ENCODE measurements around the gene PTMA. TPM values are rescaled to one million over a fixed set of nuclear protein-coding genes. Genes with fewer than 3 reads are reported as not detected.

Gene PTMA
- total and polyA plus RNA-seq, 2 of the 4 experiments (the other 2 are of a cell fraction): 380 to 742 TPM

GRCh38 chr2:231720987-231721966 is 13.0 kb downstream of the PTMA start:
- H3K4me2 ChIP-seq (ENCODE audit: low read depth, low read length): no peak overlapping the region
- no peak overlapping the region for H4K5ac ChIP-seq (ENCODE audit: low read depth, low read length)
- no peak overlapping the region for H3K4me3 ChIP-seq (ENCODE audit: insufficient read depth, low read depth, low read length)
- intact Hi-C loops (cut with micrococcal nuclease) (no loop called here), dilution Hi-C loops (cut with HindIII; ENCODE audit: low sequenced_read_pairs, unreplicated experiment) (no loop called here), in situ Hi-C loops (cut with MboI; ENCODE audit: low sequenced_read_pairs) (no loop called here)
- H2BK20ac ChIP-seq (ENCODE audit: low read depth, low read length): no peak overlapping the region
- WGBS, 2 experiments (ENCODE audit: extremely low coverage in 2 of 2, insufficient read length in 1 of 2): no CpG with 5 or more reads among the region's 8 CpGs
- no peak overlapping the region for H2BK5ac ChIP-seq (ENCODE audit: low read depth, low read length, poor library complexity, severe bottlenecking)
- no peak overlapping the region for H2AFZ ChIP-seq (replicated peaks; ENCODE audit: low read length, poor library complexity)
- no peak overlapping the region for H3K56ac ChIP-seq (ENCODE audit: extremely low read depth, insufficient read depth, low read length)
- no peaks in the 10 kb centered on the region for H3K27me3 ChIP-seq (ENCODE audit: control insufficient read depth, insufficient read depth, low read length)
- H2BK120ac ChIP-seq (ENCODE audit: low read depth, low read length): no peak overlapping the region
- no peaks in the 10 kb centered on the region; the same call in 1 of the 2 replicates for H4K20me1 ChIP-seq (ENCODE audit: insufficient read depth, low read length)
- H3K23ac ChIP-seq (ENCODE audit: low read depth, low read length): no peak overlapping the region
- no peak overlapping the region for H3K14ac ChIP-seq (replicated peaks; ENCODE audit: low read depth, low read length)
- H3K9ac ChIP-seq (ENCODE audit: low read depth, low read length): no peak overlapping the region
- no peak overlapping the region for H4K8ac ChIP-seq (ENCODE audit: low read depth in 2 of 2, low read length in 2 of 2)
- ChIA-PET CTCF (no interaction called here), POLR2A (ENCODE audit: unreplicated experiment) (interaction anchor here (1.0 kb wide), 1 partner anchor 13 kb away, joined by 3 read pairs; the partner anchor contains the start of gene PTMA)
- H2AK9ac ChIP-seq (replicated peaks; ENCODE audit: low read depth, low read length, poor library complexity): peak overlapping the region; percentile 48
- ATAC-seq (ENCODE audit: low read depth) (no peak), DNase-seq (no peak)
- H3K4ac ChIP-seq (ENCODE audit: low read depth, low read length): no peak overlapping the region
- no TSS peak for BruUV-seq (replicated peaks)
- H3K9me1 ChIP-seq (ENCODE audit: insufficient read depth, low read length): peaks cover 8% of the 10 kb centered on the region; the same call in 1 of the 2 replicates
- no peak overlapping the region for H2BK15ac ChIP-seq (ENCODE audit: low read depth, low read length)
- H3K18ac ChIP-seq (ENCODE audit: low read depth, low read length): no peak overlapping the region
- no peak overlapping the region for H2AK5ac ChIP-seq (ENCODE audit: low read depth, low read length)
- H3K36me3 ChIP-seq (ENCODE audit: control insufficient read depth, insufficient read depth, low read length): no peaks in the 10 kb centered on the region
- H4K91ac ChIP-seq (ENCODE audit: insufficient read depth, low read depth, low read length): no peak overlapping the region
- H3K4me1 ChIP-seq (ENCODE audit: control insufficient read depth, insufficient read depth, low read length): peaks cover 7% of the 10 kb centered on the region
- H3K79me1 ChIP-seq (ENCODE audit: low read depth in 1 of 2, low read length in 2 of 2): no peaks in the 10 kb centered on the region
- H3K9me3 ChIP-seq (ENCODE audit: control insufficient read depth, insufficient read depth, low read length): no peaks in the 10 kb centered on the region
- H3K27ac ChIP-seq (ENCODE audit: insufficient read depth, low read length): no peak overlapping the region
- TF ChIP-seq MXI1 (IDR thresholded peaks at IDR 0.05; ENCODE audit: borderline replicate concordance, low read depth, low read length): no peak
- TF ChIP-seq BHLHE40 (IDR thresholded peaks at IDR 0.05; ENCODE audit: low read depth, low read length): no peak
- TF ChIP-seq RCOR1 (IDR thresholded peaks at IDR 0.05; ENCODE audit: insufficient replicate concordance, low read length): no peak
- TF ChIP-seq CTCF (conservative IDR thresholded peaks at IDR 0.05; ENCODE audit: low read depth, low read length): no peak
- TF ChIP-seq CEBPB (IDR thresholded peaks at IDR 0.05; ENCODE audit: low read depth, low read length): no peak
- TF ChIP-seq NFE2L2 (IDR thresholded peaks at IDR 0.05; ENCODE audit: low read depth, low read length): no peak
- no peak for TF ChIP-seq MAZ (IDR thresholded peaks at IDR 0.05; ENCODE audit: borderline replicate concordance, low read depth, low read length)
- TF ChIP-seq FOS (IDR thresholded peaks at IDR 0.05; ENCODE audit: low read depth, low read length): no peak
- no peak for TF ChIP-seq MAFK (IDR thresholded peaks at IDR 0.05; ENCODE audit: low read depth, low read length)
- TF ChIP-seq ELK1 (IDR thresholded peaks at IDR 0.05; ENCODE audit: borderline replicate concordance, low read depth, low read length): no peak
- no peak for TF ChIP-seq USF2 (IDR thresholded peaks at IDR 0.05; ENCODE audit: low read depth, low read length)
- no peak for TF ChIP-seq SMC3 (IDR thresholded peaks at IDR 0.05; ENCODE audit: low read depth, low read length)
- TF ChIP-seq POLR2A (IDR thresholded peaks at IDR 0.05; ENCODE audit: low read depth, low read length): no peak
- TF ChIP-seq RAD21 (IDR thresholded peaks at IDR 0.05; ENCODE audit: low read length): no peak

Data from IMR-90 (cell line).